Measurements from ENCODE around the gene SMARCD1. TPM values are rescaled to one million over a fixed set of nuclear protein-coding genes. Genes with fewer than 3 reads are reported as not detected.

Gene SMARCD1
- total and polyA plus RNA-seq, 2 experiments from 2014 or later, result 124 to 287 TPM

GRCh38 chr12:50103767-50104321 is 18.7 kb downstream of the SMARCD1 start, which contains the start of gene GPD1:
GPD1 (plus strand) TSS chr12:50104008; CDS start chr12:50104051, 43 bp downstream.
- no peaks in the 10 kb centered on the region for H3K79me2 ChIP-seq (replicated peaks; ENCODE audit: insufficient read depth)
- H3K27me3 ChIP-seq (ENCODE audit: insufficient read depth), result no peaks in the 10 kb centered on the region
- DNase-seq (ENCODE audit: low spot score), result peak; percentile 73
- H3K9me3 Mint-ChIP-seq, result no peaks in the 10 kb centered on the region
- ATAC-seq, result peak; percentile 83
- H3K27me3 Mint-ChIP-seq (ENCODE audit: insufficient read depth, low read depth, poor library complexity), result peaks cover 7% of the 10 kb centered on the region
- TF ChIP-seq ETS1 (IDR thresholded peaks at IDR 0.05) (no peak), POLR2AphosphoS5 (IDR thresholded peaks at IDR 0.05; ENCODE audit: low read depth) (no peak), REST (IDR thresholded peaks at IDR 0.05; ENCODE audit: unreplicated experiment) (no peak), ZNF331 (CRISPR knock-in tag; IDR thresholded peaks at IDR 0.05; ENCODE audit: low read depth) (no peak), EZH2phosphoT487 (IDR thresholded peaks at IDR 0.05; ENCODE audit: unreplicated experiment) (no peak), CTCF (conservative IDR thresholded peaks at IDR 0.05; ENCODE audit: low read depth in 2 of 2) (no peak)
- H3K9me2 ChIP-seq (ENCODE audit: insufficient read depth), result no peaks in the 10 kb centered on the region
- no peaks in the 10 kb centered on the region; the same call in 1 of the 2 replicates for H4K20me1 ChIP-seq (replicated peaks; ENCODE audit: insufficient read depth)
- peaks cover 39% of the 10 kb centered on the region for H3K4me1 Mint-ChIP-seq
- 0 out of 2 replicates have a peak, but pooled peaks cover 3% of the 10 kb centered on the region for H3K36me3 ChIP-seq (ENCODE audit: insufficient read depth)
- H3K27ac ChIP-seq (ENCODE audit: low read depth), result no peak within 1 kb of the TSS
- H3K27ac Mint-ChIP-seq, result peak within 1 kb of the TSS; percentile 80
- H3K4me3 Mint-ChIP-seq, result no peak within 1 kb of the TSS
- peaks cover 12% of the 10 kb centered on the region; the same call in 1 of the 2 replicates for H3K4me1 ChIP-seq (ENCODE audit: insufficient read depth)
- H3K4me2 ChIP-seq, result peak within 1 kb of the TSS; percentile 55; the same call in 1 of the 2 replicates
- H3K36me3 Mint-ChIP-seq (ENCODE audit: low read depth), result peaks cover 26% of the 10 kb centered on the region
- H3F3A ChIP-seq (replicated peaks; ENCODE audit: low read depth), result peaks cover 8% of the 10 kb centered on the region; the same call in 1 of the 2 replicates
- H3K4me3 ChIP-seq, result no peak within 1 kb of the TSS
- H2AFZ ChIP-seq, result 0 out of 2 replicates have a peak within 1 kb of the TSS, but pooled peaks have one; percentile 43
